ENCODE data around the gene SOAT1. TPM values are rescaled to one million over a fixed set of nuclear protein-coding genes. Genes with fewer than 3 reads are reported as not detected.

The SOAT1 gene
- total and polyA plus RNA-seq, 2 of the 4 experiments (the other 2 are of a cell fraction) = 19.5 to 19.8 TPM

DNA sequence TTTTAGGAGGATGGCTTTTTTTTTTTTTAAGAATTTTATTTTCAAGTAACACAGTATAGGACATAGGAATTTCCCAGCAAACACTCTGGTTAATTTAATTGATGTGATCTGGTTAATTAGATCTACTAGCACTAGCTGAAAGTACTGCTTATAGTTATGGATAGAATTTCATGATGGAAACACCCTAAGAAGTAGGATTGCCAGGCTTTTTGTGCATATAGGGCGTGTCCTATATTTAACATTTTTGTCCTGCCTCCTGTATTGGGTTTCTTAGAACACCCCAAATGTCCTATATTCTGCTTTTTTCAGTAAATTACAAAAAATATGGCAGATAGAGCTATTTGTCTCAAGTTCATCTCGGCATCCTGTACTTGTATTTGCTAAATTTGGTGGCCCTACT lies 58.6 kb downstream of the SOAT1 start:
- H4K5ac ChIP-seq (ENCODE audit: low read depth, low read length) = no peak overlapping the region
- no peak overlapping the region for H3K23ac ChIP-seq (ENCODE audit: low read depth, low read length)
- H3K4me2 ChIP-seq (ENCODE audit: low read depth, low read length) = no peak overlapping the region
- no peaks in the 10 kb centered on the region for H4K20me1 ChIP-seq (ENCODE audit: insufficient read depth, low read length)
- no CpG with 5 or more reads among the region's 2 CpGs for WGBS, 2 experiments (ENCODE audit: extremely low coverage in 2 of 2, insufficient read length in 1 of 2)
- H2AK5ac ChIP-seq (ENCODE audit: low read depth, low read length) = no peak overlapping the region
- H2BK120ac ChIP-seq (ENCODE audit: low read depth, low read length) = no peak overlapping the region
- no peak overlapping the region for H3K4me3 ChIP-seq (ENCODE audit: insufficient read depth, low read depth, low read length)
- H3K9me1 ChIP-seq (ENCODE audit: insufficient read depth, low read length) = 0 out of 2 replicates have a peak, but pooled peaks cover 3% of the 10 kb centered on the region
- POLR2A ChIA-PET (ENCODE audit: unreplicated experiment) = interaction anchor here (0.7 kb wide), 1 partner anchor 810 kb away, joined by 7 read pairs; no protein-coding TSS in a partner anchor
- TF ChIP-seq, protein P1, sequence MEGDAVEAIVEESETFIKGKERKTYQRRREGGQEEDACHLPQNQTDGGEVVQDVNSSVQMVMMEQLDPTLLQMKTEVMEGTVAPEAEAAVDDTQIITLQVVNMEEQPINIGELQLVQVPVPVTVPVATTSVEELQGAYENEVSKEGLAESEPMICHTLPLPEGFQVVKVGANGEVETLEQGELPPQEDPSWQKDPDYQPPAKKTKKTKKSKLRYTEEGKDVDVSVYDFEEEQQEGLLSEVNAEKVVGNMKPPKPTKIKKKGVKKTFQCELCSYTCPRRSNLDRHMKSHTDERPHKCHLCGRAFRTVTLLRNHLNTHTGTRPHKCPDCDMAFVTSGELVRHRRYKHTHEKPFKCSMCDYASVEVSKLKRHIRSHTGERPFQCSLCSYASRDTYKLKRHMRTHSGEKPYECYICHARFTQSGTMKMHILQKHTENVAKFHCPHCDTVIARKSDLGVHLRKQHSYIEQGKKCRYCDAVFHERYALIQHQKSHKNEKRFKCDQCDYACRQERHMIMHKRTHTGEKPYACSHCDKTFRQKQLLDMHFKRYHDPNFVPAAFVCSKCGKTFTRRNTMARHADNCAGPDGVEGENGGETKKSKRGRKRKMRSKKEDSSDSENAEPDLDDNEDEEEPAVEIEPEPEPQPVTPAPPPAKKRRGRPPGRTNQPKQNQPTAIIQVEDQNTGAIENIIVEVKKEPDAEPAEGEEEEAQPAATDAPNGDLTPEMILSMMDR (conservative IDR thresholded peaks at IDR 0.05; ENCODE audit: low read depth, low read length) = no peak
- TF ChIP-seq POLR2A (IDR thresholded peaks at IDR 0.05; ENCODE audit: low read depth, low read length) (no peak), SMC3 (IDR thresholded peaks at IDR 0.05; ENCODE audit: low read depth, low read length) (no peak), NFE2L2 (IDR thresholded peaks at IDR 0.05; ENCODE audit: low read depth, low read length) (no peak), CHD1 (IDR thresholded peaks at IDR 0.05; ENCODE audit: low read depth, low read length) (no peak), MXI1 (IDR thresholded peaks at IDR 0.05; ENCODE audit: borderline replicate concordance, low read depth, low read length) (no peak), FOS (IDR thresholded peaks at IDR 0.05; ENCODE audit: low read depth, low read length) (no peak), RCOR1 (IDR thresholded peaks at IDR 0.05; ENCODE audit: insufficient replicate concordance, low read length) (no peak), CEBPB (IDR thresholded peaks at IDR 0.05; ENCODE audit: low read depth, low read length) (no peak), USF2 (IDR thresholded peaks at IDR 0.05; ENCODE audit: low read depth, low read length) (no peak), ELK1 (IDR thresholded peaks at IDR 0.05; ENCODE audit: borderline replicate concordance, low read depth, low read length) (no peak), MAFK (IDR thresholded peaks at IDR 0.05; ENCODE audit: low read depth, low read length) (no peak), RFX5 (IDR thresholded peaks at IDR 0.05; ENCODE audit: low read depth, low read length) (no peak), RAD21 (IDR thresholded peaks at IDR 0.05; ENCODE audit: low read length) (no peak), MAZ (IDR thresholded peaks at IDR 0.05; ENCODE audit: borderline replicate concordance, low read depth, low read length) (no peak), BHLHE40 (IDR thresholded peaks at IDR 0.05; ENCODE audit: low read depth, low read length) (no peak)
- no peak overlapping the region for H2AFZ ChIP-seq (replicated peaks; ENCODE audit: low read length, poor library complexity)
- no peak overlapping the region for H2BK15ac ChIP-seq (ENCODE audit: low read depth, low read length)
- no peak overlapping the region for H3K14ac ChIP-seq (replicated peaks; ENCODE audit: low read depth, low read length)
- no peak overlapping the region for H4K8ac ChIP-seq (ENCODE audit: low read depth in 2 of 2, low read length in 2 of 2)
- no peak overlapping the region for H3K27ac ChIP-seq (ENCODE audit: insufficient read depth, low read length)
- no TSS peak for BruUV-seq (replicated peaks)
- H4K91ac ChIP-seq (ENCODE audit: insufficient read depth, low read depth, low read length) = no peak overlapping the region
- H2BK20ac ChIP-seq (ENCODE audit: low read depth, low read length) = 0 out of 2 replicates have a peak overlapping the region, but pooled peaks have one; percentile 50
- no peak overlapping the region for H3K4ac ChIP-seq (ENCODE audit: low read depth, low read length)
- no peaks in the 10 kb centered on the region for H3K9me3 ChIP-seq (ENCODE audit: control insufficient read depth, insufficient read depth, low read length)
- peaks cover 2% of the 10 kb centered on the region; the same call in 1 of the 2 replicates for H3K4me1 ChIP-seq (ENCODE audit: control insufficient read depth, insufficient read depth, low read length)
- no peak overlapping the region for H3K56ac ChIP-seq (ENCODE audit: extremely low read depth, insufficient read depth, low read length)
- peak overlapping the region; percentile 45 for H2BK5ac ChIP-seq (ENCODE audit: low read depth, low read length, poor library complexity, severe bottlenecking)
- no peaks in the 10 kb centered on the region for H3K27me3 ChIP-seq (ENCODE audit: control insufficient read depth, insufficient read depth, low read length)
- H2AK9ac ChIP-seq (replicated peaks; ENCODE audit: low read depth, low read length, poor library complexity) = no peak overlapping the region
- intact Hi-C loops (cut with micrococcal nuclease) = loop anchor here (5.0 kb wide), 3 partner anchors 40 to 270 kb away; partner anchors contain the start of gene TOR3A
- H3K36me3 ChIP-seq (ENCODE audit: control insufficient read depth, insufficient read depth, low read length) = peaks cover 11% of the 10 kb centered on the region
- CTCF ChIA-PET = interaction anchor here (0.5 to 1.4 kb wide), 2 partner anchors 25 to 101 kb away, joined by 3 to 4 read pairs; no protein-coding TSS in a partner anchor
- H3K18ac ChIP-seq (ENCODE audit: low read depth, low read length) = no peak overlapping the region
- in situ Hi-C loops (cut with MboI; ENCODE audit: low sequenced_read_pairs) = no loop called here
- peaks cover 0 to 4% of the 10 kb centered on the region in 2 experiments; a peak in 2 of 4 replicates for H3K79me1 ChIP-seq (ENCODE audit: low read depth in 1 of 2, low read length in 2 of 2)
- DNase-seq (no peak), ATAC-seq (ENCODE audit: low read depth) (no peak)
- dilution Hi-C loops (cut with HindIII; ENCODE audit: low sequenced_read_pairs, unreplicated experiment) = no loop called here
- H3K9ac ChIP-seq (ENCODE audit: low read depth, low read length) = no peak overlapping the region
